Midbrain (tissue), 1 donor: ENCODE results near the gene LSAMP.
A peak's percentile ranks its signal among the peaks of the same experiment; 100 is the strongest.

Experiments used
- DNase-seq: peaks from one replicate; lab custom pipeline; 2025; lab: John Stamatoyannopoulos, UW

LSAMP gene

DNA sequence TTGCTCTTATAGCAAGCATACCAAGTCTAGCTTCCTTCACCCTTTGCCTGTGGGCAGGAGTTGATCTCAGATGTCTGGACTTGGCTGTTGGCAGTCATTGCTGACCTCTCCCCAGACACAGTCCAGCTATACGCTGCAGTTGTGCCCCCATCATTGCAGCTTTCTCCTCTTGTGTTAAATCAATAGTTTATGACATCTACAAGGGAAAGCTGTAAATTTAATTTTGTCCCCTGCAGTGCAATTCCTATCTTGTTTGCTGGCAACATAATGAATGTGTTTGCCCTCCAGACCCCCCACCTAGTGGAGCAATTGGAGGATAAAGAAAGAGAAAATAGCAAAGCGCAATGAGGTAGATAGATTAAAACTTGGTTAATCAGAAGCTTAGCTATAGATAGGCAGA is 280.2 kb downstream of the LSAMP start:
- no peak for DNase-seq

DNA sequence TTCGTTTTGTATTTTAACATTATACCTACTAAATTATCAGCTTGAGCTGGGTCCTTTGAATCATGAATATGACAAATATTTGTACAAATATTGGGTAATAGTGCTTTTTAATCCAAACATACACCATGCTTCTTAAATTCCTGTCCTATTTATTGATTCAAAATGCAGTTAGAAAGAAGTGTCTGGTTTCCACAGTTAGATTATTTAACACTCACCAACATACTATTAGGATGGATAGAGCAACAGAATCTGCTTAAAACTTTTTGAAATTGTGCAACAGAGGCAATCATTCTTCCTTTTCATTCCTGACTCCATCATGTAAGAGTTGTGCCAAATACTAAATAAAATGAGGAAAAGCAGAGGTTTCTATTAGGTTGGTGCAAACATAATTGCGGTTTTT is 281.2 kb downstream of the LSAMP start:
- no peak for DNase-seq

DNA sequence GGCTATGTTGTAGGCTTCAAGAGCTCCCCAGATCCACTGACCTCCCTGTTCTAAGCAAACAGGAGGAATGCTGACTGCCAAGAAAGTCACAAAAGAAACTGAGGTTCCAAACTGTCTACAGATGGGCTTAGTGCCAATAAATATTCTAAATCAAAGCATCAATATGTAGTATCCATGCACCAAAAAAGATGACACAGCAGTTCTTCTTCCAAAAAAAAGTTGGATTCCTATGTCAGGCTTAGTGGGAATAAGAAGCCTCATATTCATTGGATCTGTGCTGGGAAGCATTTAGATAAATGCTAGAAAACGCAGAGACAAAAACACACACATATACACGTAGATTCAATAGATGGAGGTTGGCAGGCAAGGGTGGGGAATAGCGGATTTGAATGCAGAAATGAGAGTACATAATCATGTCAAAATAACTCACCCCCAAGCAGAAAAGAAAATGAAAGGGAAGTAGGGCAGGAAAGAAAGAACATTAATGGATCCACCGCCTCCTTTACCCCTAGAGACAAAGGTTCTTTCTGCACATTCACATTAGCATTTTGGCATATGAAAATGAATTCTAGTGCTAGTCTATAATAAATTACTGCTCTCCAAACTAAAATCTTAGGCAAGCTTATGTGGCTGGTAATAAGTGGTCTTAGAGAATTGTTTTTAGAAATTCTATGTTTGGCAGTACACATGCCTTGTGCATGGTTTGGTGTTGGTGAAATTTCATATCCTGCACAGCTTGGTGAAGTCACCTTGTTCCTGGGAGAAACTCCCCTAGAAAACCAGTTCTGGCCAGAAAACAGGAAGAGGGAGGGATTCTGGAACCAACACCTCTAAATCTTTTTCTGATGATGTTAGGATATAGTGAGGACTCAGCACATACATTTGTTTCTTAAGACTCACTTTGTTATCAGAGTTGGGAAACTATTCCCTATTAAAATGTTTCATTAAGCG is 283.4 kb downstream of the LSAMP start:
- peak; percentile 61 for DNase-seq

DNA sequence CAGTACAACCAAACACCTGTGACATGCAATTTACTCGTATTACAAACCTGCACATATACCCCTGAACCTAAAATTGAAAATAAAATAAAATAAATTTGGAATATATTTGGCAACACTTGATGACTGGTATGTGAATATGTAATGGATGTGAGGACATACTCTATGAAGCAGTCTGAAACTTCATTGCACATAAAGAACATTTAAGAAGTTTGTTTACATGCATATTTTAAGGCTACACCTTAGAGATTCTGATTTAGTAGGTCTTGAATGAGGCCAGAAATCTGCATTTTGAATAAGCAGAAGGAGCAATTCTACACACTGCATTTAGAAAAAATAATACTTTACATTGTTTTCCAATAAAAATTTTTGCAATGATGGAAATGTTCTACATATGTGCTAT is 284.7 kb downstream of the LSAMP start:
- no peak for DNase-seq

DNA sequence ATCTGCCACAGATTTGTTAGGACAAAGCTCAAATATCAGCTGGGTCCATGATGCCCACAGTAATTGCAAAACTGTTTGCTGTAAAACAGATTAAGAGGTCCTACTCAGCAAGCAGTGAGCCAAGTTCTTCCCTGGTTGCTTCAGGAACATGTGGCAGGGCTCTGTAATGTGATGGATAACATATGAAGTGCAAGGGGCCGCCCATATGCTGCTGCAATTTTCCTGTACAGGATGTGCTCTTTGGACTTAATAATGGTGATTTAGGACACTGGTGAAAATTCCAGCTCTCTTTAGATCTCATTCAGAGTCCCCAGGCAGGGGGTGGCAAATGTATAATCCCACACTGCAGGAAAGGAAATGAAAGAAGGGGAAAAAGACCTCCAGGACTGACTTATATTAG is 289.4 kb downstream of the LSAMP start:
- no peak for DNase-seq

DNA sequence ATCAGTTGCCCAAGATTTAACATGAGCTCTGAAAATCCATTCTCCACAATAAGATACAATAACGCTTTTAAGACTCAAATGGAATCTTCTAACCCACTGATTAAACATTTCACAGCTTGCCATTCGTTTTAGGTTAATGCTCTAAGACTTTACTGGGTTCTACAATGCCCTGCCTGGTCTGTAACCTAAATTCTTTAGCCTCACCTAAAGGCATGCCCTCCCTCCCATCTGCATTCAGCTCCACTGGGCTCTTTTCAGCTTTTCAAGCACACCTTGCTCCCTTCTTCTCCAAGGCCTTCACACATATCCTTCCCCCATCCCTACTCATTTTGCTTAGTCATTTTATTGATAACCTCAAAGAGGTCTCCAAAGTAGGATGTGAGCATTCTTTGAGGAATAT is 290.9 kb downstream of the LSAMP start:
- no peak for DNase-seq

DNA sequence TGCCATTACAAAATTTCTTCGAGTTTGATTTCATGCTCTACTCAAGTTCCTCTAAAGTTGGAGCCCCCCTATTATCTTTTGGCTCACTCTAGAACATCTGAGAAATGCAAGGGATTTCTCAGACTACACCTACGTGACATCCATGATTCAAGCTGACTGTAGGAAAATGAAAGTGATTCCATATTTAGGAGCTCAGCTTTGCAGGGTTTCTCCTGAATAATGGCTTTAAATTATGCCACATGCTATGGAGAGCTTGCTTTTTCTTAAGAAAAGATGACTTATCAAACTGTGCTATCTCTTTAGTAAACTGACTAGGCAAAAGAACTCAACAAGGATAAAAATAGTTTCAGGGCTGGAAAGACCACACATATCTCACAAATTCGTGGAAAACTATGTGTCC is 292.1 kb downstream of the LSAMP start:
- DNase-seq = no peak

DNA sequence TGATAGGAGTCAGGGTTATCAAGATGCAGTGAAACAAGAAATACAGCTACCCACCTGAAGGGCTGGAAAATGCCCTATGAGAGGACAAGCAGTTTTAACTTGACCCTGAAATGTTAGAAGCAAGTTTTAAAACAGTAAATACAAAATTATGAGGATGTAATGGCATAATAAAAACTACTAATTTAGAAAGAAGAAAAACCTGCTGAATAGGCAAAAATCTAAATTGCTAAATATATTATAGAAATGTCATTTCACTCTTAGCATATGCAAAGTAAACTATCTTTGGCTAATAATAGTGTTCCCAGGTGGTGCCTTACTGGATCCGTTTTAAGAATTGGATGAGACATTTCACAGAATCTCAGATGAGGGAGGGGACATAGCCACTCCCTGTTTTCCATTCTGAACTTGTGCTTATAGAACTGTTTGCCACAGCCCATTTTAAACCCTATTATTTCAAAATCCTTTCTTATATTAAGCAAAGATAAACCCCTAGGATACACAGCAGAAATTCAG is 294.6 kb downstream of the LSAMP start:
- DNase-seq = no peak

DNA sequence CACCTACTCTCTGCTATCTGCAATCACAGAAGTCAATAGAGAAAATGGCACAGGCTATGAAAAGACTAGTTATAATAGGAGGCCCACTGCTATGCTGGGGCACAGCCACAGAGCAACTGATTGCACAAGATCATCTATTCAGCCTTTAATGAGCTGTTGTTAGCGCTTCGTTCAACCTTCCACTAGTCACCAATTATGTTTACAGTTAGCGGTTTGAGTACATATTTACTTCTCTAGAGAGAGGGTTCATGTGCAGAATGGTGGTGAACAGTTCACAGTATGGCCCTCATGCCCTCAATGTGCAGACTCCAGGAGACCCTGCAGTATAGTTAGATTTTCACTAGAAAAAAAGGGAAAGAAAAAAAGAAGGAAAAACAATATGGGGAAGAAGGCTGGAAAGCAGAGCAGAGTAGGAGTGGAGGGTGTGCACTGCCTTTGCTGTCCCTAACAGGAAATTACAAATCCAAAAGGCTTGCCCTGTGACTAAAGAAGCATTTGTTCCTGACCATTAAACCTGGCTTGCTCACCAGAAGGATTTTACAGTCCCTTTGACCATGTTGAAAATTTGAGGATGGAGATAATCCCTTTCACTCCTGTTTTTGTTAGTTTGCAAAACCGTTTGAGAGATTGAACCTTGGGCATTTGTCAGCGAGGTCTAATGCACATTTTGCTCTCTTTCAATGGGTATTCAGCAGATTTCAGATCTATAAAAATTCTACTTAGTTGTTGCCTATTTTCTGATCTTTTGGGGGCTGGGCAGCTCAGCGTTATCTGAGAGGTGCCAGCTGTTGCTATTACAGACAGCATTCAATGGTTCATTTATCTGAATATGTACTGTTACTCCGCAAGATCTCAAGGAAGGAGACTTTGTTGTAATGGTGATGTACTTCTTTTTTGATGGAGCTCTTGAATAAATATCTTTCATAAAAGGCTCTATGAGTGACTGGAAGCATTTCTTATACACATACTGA is 296.1 kb downstream of the LSAMP start:
- DNase-seq = no peak

DNA sequence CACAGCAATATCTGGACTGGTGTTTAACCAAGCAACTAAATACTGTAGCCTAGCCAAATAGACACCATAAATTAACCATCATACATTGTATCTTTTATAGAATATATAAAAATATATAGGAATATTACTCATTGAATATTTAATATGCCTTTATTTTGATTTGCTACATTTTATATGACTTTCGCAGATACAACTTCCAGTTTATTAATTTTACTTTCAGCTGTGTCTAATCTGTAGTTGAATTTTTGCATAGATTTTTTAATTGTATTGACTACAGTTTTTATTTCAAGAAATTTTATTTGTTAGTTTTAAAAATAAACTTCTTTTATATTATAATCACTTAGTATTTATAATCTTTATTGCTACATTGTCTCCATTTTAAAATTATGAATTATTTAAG is 299.7 kb downstream of the LSAMP start:
- no peak for DNase-seq

DNA sequence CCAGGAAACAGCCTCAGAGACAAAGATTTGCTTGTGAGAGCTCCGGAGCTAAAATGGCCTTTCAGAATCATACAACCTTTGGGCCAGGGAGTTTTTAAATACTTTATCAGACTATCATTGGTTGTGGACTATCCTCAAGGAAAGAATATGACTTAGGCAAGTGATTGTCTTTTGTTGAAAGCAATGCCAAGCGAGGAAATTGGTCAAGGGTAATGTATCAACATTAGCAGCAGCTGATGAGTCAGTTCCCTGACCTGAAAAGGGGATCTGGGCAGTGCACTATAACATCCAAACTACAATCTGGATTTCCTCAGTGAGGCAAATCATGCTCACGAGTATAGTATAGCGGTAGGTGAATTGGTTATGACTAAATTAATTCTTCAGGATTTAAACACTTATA is 303.6 kb downstream of the LSAMP start:
- no peak for DNase-seq

DNA sequence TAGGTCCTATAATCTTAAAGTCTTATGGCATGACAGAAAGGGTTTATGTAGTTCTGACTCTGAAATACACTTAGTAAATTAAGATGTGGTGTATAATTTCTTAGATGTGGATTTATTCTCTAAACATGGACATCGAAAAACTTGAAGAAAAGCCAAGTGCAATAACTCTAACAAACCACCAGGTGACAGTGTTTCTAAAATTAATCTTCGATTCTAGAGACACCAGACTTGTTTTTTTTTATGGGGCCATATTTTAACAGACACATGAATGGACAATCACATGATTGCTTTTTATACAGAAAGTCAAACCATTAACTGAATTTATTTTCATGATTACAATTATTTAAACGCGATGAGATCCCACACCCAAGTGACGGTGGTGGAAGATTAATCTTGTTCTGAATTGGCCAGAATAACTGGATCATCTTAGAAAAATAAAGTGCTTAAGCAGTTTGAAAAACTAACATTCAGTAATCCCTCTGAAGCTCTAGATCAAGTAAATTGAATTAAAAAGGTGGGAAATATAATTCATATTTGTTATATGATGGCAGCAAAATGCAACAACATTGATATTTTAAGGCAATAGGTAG is 305.1 kb downstream of the LSAMP start:
- peak; percentile 75 for DNase-seq

DNA sequence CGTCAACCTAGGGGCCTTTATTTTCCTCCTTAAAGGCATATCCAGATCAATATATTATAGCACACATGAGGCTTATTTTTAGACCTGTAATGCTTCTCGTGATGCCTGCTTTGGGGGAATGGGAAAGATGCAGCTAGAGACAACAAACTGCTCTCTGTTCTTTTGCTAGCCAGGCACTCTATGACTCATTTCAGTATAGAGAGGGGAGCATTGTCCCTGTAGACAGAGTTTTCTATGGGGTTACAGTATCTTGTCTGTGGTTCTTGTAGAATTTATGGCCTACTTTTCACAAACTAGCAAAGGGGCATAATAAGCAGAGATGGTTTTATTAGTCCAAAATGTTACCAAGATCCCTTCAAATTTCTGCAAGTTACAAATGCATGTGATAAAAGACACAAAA is 305.6 kb downstream of the LSAMP start:
- DNase-seq = peak; percentile 79

DNA sequence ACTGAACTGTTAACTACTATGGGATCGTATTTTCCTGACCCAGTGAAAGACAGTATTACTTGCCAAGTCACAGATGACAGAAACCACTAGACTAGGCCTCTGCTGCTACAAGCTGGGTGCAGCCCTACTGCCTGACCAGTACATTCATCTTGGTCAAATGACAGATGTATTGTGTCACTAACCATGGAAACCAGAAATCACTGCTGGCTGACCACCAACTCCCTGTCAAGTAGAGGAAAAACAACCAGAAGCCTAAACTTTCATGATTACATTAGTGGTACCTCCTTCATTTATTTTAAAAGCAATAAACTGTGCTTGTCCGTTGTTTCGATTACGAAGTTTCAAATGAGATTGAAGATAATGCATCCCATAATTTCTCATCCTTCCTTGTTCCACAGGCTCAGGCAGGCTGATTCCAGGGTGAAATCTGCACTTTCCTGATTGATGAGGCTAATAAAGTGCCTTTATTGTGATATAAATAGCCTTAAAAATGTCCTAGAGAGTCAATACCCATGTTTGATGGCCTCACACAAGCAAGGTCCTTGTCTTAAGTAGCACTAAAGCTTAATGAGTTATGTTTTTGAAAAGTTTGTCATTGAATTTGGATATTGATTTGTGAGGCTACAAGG is 309.7 kb downstream of the LSAMP start:
- peak; percentile 42 for DNase-seq

DNA sequence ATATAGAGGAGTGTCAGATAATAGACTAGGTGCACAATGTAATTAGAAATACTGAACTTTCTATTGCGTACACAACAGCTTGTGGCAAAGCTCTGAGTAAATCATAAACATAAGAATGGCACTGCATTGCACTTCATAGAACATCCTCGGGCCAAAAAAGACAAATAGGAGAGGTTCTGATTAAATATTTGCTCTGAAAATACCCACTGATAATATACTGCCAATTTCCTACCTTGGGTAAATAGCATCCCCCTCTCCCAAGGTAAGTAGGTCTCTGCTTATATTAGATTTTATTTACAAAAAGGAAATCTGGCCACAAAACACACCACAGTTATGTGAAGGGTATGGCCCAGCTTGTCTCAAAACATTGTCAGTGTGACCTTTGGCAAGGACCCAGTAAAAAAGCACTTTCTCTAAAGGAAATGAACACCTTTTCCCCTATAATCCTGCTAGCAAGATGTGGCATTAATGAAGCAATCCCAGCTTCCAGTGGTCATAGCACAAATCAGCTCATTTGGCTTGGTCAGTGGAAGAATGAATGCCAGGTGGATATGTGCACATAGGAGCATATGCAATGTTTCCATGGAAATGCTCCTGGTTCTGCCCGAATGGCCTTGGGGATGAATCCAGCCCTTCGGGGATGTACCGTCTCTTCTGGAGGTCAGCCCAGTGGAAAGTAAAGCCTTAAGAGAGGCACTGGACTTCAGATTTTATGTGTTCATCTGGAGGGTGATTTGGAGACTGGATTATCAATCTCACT is 315.9 kb downstream of the LSAMP start:
- no peak for DNase-seq

DNA sequence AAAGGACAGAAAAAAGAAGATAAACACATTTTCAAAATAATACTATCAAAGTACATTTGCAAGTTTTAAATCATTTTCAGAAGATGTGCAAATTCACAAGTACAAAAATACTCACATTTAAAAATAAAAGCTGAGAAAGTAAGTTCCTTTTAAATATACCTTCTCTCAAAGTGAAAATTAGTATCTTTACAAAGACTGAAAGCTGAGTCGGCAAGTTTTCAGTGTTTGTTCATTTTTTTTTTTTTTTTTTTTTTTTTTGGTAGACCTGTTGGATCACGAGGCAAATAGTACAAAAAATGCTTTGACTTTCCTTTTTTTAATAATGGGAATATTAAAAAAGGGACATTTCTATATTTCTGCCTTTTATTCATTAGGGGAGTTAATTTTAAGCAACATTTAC is 317.8 kb downstream of the LSAMP start:
- DNase-seq = no peak

DNA sequence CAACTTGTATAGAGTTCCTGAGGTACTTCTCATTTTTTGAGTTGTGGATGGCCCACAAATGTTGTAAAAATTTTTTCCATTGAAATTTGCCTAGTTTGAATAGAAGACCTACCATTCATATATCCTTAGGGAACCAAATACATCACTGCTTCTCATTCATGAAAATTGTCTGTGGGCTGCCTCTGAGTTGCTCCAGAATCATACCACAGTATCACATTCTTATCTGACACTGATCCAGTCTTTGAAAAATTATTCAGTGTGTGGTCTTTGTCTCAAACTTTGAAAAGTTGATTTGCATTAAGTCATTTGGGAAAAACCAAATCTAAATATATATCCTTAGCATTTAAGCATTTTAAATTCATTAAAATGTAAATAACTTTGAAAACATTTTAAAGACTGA is 321.1 kb downstream of the LSAMP start:
- DNase-seq = no peak

DNA sequence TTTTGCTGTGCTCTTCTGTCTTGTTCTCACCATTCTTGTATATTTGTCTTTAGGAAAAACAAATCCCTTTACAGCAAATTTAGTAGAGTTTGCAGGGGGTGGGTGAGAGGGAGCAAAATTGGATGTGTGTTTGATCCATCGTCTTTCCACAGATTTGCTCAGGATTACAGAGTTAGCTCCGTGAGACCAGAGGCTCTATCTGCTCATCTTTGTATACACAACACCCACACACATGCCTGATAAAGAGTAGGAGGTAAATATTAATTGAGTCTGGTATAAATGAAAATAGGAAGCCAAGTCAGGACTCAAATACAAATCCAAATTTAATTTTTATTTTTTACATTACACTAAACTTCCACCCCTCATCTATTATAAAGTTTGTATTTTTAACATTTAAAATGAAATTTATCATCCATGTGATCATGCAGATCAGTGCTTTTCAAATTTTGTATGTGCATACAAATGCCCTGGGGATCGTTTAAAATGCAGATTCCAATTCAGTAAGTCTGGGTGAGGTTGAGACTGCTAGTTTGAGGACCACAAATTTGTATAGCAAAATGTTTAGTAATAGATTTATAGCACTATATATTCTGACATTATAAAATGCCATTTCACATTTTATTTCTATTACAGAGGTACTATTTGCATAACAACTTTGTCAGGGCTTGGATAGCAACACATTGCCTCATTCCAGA is 326.7 kb downstream of the LSAMP start:
- DNase-seq = no peak

DNA sequence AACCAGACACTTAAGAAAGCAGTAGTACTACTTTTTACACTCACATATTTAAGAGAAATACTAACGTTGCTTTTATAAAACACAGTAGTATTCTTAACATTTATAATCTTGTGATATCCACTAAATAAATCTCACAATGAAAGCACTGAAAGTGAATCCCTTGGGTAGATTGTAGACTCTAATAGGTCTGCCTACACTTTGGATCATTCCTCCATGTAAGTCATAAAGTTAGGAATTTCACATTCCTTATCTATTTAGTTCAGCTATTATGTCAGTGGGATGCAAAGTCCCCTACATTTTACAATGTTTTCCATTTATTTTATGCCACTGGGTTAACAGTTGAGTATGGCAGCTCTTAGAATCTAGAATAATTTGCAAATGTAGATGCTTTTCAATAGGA is 330.7 kb downstream of the LSAMP start:
- DNase-seq = no peak

DNA sequence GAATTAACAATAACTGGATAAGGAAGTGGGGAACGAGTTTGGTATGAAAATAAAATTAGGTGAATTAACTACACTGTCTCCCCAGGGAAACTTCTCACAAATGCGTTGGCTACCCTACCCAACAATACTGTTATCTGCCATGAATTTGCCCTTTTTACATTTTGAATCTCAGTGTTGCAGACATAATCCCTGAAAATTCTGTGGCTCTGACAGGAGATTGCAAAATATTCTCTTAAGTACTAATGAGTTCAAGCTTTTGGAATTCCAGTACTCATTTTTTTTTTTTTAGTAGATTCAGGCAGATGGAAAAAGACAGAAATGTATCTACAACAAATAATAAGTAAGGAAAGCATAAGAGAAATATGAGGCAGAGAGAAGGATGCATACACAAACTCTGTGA is 332.6 kb downstream of the LSAMP start:
- no peak for DNase-seq
